ENCODE results near the gene ETS1.

Gene ETS1

GRCh38 chr11:128422576-128423370, 164.6 kb downstream of the ETS1 start:
- peak; percentile 88 for DNase-seq

- no peak for DNase-seq
Observed at GRCh38 chr11:128421577-128422330, 165.6 kb downstream of the ETS1 start.

- no peak for DNase-seq
Observed at GRCh38 chr11:128420951-128421350, 166.4 kb downstream of the ETS1 start.

GRCh38 chr11:128420265-128420664, 167.1 kb downstream of the ETS1 start:
- no peak for DNase-seq

DNA sequence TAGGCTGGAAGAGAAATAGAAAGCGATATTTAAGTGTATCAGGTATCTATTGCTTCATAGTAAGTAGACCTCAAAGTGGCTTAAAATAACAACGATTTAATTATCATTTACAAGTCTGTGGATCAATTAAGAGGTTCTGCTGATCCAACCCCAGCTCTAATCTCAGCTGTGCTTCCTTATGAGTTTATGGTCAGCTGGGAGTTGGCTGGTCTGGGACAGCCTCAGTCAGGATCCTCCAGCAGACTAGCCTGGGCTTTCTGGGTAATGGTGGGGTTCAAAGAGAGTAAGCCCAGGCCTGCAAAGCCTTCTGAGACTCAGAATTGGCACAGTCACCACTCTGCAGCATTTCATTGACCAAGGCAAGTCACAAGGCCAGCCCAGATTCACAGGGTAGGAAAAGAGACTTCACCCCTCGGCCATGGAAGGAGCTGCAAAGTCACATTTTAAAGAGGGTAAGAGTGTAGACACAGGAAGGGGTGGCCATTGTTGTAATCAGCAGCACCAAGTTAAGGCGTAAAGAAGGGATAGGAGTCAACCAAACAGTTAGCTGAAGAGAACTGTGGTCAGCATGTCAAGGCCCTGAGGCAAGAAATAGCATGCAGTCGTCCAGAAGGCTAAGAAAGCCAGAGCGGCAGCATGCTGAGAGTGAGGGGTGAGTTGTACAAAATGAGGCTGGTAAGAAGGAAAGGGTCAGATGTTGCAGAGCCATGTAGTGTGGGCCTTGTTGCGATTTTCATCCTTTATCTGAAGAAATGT, 168.2 kb downstream of the ETS1 start:
- no peak for DNase-seq

DNA sequence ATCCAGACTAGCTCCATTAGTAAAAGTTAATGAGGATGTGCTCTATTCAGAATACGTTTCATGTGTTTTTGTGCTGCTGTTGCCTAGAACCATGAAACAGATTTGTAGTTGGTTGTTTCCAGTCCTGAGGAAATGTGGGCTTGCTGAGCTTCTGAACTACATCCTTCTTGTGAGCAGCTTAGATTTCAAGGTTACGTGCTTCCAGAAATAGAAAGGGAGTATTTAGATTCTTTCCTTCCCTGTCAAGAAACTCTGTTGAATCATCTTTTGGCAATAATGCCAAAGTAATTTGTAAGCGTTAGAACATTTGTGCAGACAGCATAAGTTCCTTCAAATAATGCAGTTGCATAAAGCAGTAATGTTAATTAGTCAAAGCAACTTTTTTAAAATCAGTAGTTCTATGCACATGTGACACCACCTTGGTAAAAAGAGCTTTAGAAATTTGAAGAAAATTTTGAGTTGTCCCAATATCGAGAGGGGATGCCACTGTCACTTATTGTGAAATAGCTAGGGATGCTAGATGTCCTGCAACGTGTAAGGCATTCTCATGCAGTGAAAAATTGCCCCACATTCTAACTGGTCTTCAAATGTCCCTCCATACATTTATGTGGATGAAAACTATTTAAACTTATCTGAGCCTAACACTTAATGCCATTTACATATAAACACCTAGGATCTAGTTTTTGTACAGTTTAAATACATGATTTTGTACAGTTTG, 169.6 kb downstream of the ETS1 start:
- no peak for DNase-seq

- no peak for DNase-seq
Observed at GRCh38 chr11:128416976-128417375, 170.4 kb downstream of the ETS1 start.

DNA sequence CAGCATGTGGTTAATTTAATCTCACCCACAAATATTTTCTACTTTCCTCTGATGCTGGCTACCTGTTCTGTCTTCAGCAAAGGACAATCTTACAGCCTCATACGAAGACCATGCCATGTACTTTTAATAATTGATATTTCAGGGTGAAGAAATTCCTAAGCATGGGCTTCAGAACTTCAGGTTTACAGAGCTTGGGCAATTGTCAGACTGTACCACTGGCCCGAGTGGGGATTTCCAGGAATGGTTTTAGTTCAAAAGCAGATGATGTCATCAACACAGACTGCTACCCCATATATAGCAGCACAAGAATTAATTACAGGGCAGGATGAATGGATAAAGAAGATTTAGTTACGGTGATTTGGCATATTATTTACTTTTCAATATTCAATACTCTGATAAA, 171.8 kb downstream of the ETS1 start:
- DNase-seq = no peak

GRCh38 chr11:128412847-128413791, 174.2 kb downstream of the ETS1 start:
- no peak for DNase-seq

DNA sequence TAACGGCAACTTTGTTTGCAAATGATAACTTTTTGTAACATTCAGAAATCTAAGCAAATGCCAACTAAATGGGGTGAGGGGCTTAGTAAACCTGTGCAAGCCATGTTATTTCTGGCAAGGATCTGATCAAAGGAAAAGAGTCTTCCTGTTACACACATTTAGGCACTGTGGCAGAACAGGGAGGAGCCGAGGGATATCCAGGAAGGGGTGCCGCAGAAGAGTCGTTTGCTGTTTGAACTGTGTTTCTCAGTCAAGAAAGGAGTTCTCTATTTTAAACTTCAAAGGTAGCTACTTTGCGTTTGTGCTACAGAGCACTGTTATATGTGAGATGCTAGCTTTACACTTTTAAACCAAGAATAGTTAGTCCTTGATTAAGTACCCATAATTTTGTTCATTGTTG, 175.5 kb downstream of the ETS1 start:
- peak; percentile 58 for DNase-seq

DNA sequence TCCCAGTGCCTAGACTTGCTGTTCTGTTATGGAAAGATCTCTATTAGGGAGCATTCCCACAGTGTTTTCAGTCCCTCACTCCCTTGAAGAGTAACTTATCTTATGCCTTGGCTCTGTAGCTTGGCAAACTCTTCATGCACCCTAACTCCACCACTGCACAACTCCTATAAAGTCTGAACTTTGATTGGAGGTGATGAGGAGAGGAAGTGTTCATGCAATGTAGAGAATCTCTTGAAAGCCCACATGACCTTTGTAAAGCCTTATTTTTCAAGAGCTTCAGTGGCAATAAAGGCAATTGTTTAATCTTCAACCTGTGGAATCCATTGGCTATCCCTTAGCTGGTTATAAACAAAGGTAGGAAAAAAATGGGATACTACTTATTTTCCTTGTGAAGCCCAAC, 176.2 kb downstream of the ETS1 start:
- DNase-seq = no peak

GRCh38 chr11:128409476-128409875, 177.9 kb downstream of the ETS1 start:
- no peak for DNase-seq

Data from CD4-positive, alpha-beta T cell treated with Interleukin-6 for 4 hours (primary cell).